Tibial nerve (tissue), 3 donors: ENCODE measurements around the gene PPP2R2D.

Experiments used
- POLR2A ChIP-seq, 2 donors: fragments of 450-650 bp; IDR thresholded peaks; one replicate each; pipeline ENCODE4 v1.6.1; 2017; ENCODE audit warnings: antibody characterized with exemption in 2 of 2, mild to moderate bottlenecking in 2 of 2, moderate library complexity in 2 of 2
- TF ChIP-seq, protein P1 (sequence below), 5 experiments: fragments of 200-600 bp in 3 of 5; fragments of 450-650 bp in 2 of 5; sonication (generic) in 3 of 5; IDR thresholded peaks; one replicate each; pipeline ENCODE4 v1.5.1; 2016 to 2019; ENCODE audit warnings: antibody characterized with exemption in 5 of 5, mild to moderate bottlenecking in 3 of 5, moderate library complexity in 2 of 5

DNA sequence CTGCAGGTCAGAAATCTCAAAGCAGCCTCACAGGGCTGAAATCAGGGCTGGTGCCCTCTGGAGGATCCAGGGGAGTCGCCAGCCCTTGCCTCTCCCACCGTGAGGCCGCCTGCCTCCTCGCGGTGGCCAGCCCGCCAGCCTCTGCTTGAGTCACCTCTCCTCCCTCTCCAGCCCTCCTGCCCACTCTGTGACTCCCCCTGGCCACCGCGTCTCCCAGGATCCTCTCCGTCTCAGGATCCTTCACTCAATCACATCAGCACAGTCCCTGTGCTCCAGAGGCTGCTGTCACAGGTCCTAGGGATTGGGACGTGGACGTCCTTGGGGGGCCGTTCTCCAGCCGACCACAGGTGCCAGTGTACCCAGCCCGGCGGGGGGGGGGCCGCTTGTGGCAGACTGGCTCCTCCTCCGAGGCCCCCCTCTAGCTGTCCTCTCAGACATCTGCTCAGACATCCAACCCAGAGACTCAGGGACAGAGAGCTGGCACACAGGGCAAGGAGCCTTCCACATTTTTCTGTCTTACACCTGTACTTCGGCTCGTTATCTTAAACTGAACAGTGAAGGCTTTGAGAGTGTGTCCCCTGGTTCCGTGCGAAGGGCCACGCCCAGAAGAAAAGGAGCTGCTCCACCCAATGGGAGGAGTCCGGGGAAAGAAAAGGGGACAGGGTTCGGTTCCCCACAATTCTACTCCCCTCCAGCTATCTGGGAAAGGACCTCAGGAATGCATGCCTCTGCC, 9.4 kb upstream of the PPP2R2D start:
- TF ChIP-seq, protein P1, sequence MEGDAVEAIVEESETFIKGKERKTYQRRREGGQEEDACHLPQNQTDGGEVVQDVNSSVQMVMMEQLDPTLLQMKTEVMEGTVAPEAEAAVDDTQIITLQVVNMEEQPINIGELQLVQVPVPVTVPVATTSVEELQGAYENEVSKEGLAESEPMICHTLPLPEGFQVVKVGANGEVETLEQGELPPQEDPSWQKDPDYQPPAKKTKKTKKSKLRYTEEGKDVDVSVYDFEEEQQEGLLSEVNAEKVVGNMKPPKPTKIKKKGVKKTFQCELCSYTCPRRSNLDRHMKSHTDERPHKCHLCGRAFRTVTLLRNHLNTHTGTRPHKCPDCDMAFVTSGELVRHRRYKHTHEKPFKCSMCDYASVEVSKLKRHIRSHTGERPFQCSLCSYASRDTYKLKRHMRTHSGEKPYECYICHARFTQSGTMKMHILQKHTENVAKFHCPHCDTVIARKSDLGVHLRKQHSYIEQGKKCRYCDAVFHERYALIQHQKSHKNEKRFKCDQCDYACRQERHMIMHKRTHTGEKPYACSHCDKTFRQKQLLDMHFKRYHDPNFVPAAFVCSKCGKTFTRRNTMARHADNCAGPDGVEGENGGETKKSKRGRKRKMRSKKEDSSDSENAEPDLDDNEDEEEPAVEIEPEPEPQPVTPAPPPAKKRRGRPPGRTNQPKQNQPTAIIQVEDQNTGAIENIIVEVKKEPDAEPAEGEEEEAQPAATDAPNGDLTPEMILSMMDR (IDR thresholded peaks at IDR 0.05), result no peak
- no peak for TF ChIP-seq POLR2A (IDR thresholded peaks at IDR 0.05)
